Liver (tissue), 9 donors: ENCODE results near the gene KANSL1L. TPM values are rescaled to one million over a fixed set of nuclear protein-coding genes. Genes with fewer than 3 reads are reported as not detected.

Source experiments
- DNase-seq: peaks from one replicate; pipeline ENCODE4 v3.0.0-alpha.2; 2017; ENCODE audit warnings: low spot score
- H3K27ac ChIP-seq, 2 donors: one replicate each; pipeline ENCODE4 v1.7.0; 2013; ENCODE audit warnings: inconsistent platforms in 2 of 2, low read length in 2 of 2, control low read depth in 1 of 2, low read depth in 1 of 2, mild to moderate bottlenecking in 1 of 2
- H3K27me3 ChIP-seq, 4 donors: one replicate each; pipeline versions ENCODE4 v1.6.1 to v1.7.0; 2013; ENCODE audit warnings: low read length in 3 of 4, inconsistent platforms in 1 of 4, mild to moderate bottlenecking in 1 of 4, moderate library complexity in 1 of 4; ENCODE audit not compliant: control insufficient read depth in 4 of 4, insufficient read depth in 4 of 4
- H3K36me3 ChIP-seq, 4 donors: one replicate each; pipeline versions ENCODE4 v1.6.1 to v1.7.0; 2013; ENCODE audit warnings: low read length in 3 of 4, mild to moderate bottlenecking in 3 of 4, low read depth in 1 of 4, moderate library complexity in 1 of 4; ENCODE audit not compliant: control insufficient read depth in 4 of 4, insufficient read depth in 3 of 4
- H3K4me1 ChIP-seq, 4 donors: one replicate each; pipeline versions ENCODE4 v1.6.1 to v1.7.0; 2013; ENCODE audit warnings: low read length in 3 of 4, mild to moderate bottlenecking in 3 of 4, moderate library complexity in 1 of 4; ENCODE audit not compliant: control insufficient read depth in 4 of 4, insufficient read depth in 4 of 4
- H3K4me3 ChIP-seq, 3 donors: one replicate each; pipeline versions ENCODE4 v1.6.1 to v1.7.0; 2013; ENCODE audit warnings: low read length in 3 of 3, control low read depth in 1 of 3, low read depth in 1 of 3, mild to moderate bottlenecking in 1 of 3
- H3K9ac ChIP-seq, 2 donors: one replicate each; pipeline ENCODE4 v1.7.0; 2013; ENCODE audit warnings: low read length in 2 of 2, mild to moderate bottlenecking in 2 of 2, moderate library complexity in 2 of 2, control low read depth in 1 of 2, low read depth in 1 of 2
- H3K9me3 ChIP-seq, 4 donors: one replicate each; pipeline versions ENCODE4 v1.6.1 to v1.7.0; 2013; ENCODE audit warnings: low read length in 3 of 4; ENCODE audit not compliant: control insufficient read depth in 4 of 4
- EGR1 ChIP-seq, 2 donors: IDR thresholded peaks; 2 replicates each; pipeline ENCODE4 v1.6.1; 2016 to 2018; ENCODE audit warnings: antibody characterized with exemption in 2 of 2, low read depth in 2 of 2
- FOXA1 ChIP-seq: IDR thresholded peaks from 2 replicates; pipeline ENCODE4 v1.6.1; 2016; ENCODE audit warnings: antibody characterized with exemption
- FOXA2 ChIP-seq: IDR thresholded peaks from 2 replicates; pipeline ENCODE4 v1.6.1; 2016; ENCODE audit warnings: antibody characterized with exemption
- HNF4A ChIP-seq, 2 donors: conservative IDR thresholded peaks; 2 replicates each; pipeline ENCODE4 v1.6.1; 2016; ENCODE audit warnings: antibody characterized with exemption in 2 of 2, mild to moderate bottlenecking in 2 of 2
- HNF4G ChIP-seq: IDR thresholded peaks from 2 replicates; pipeline ENCODE4 v1.6.1; 2016; ENCODE audit warnings: antibody characterized with exemption
- JUND ChIP-seq, 2 donors: IDR thresholded peaks; 2 replicates each; pipeline ENCODE4 v1.6.1; 2016; ENCODE audit warnings: antibody characterized with exemption in 2 of 2
- RAD21 ChIP-seq, 2 donors: IDR thresholded peaks; 2 replicates each; pipeline ENCODE4 v1.6.1; 2016; ENCODE audit warnings: antibody characterized with exemption in 2 of 2, mild to moderate bottlenecking in 2 of 2
- RXRA ChIP-seq, 2 donors: IDR thresholded peaks; 2 replicates each; pipeline ENCODE4 v1.6.1; 2017 to 2018; ENCODE audit warnings: antibody characterized with exemption in 2 of 2, mild to moderate bottlenecking in 1 of 2
- SP1 ChIP-seq: IDR thresholded peaks from 2 replicates; pipeline ENCODE4 v1.6.1; 2018; ENCODE audit warnings: antibody characterized with exemption, mild to moderate bottlenecking
- TAF1 ChIP-seq: conservative IDR thresholded peaks from 2 replicates; pipeline ENCODE4 v1.6.1; 2016; ENCODE audit warnings: antibody characterized with exemption, mild to moderate bottlenecking
- YY1 ChIP-seq: IDR thresholded peaks from 2 replicates; pipeline ENCODE4 v1.6.1; 2016; ENCODE audit warnings: antibody characterized with exemption, mild to moderate bottlenecking
- WGBS: extraction: QIAGEN DNeasy Blood & Tissue Kit; methylation state at CpG from one replicate; pipeline ENCODE4 v1.1.7; 2013; 5-methylcytosine and 5-hydroxymethylcytosine counted together
- polyA plus RNA-seq, 2 donors: library from polyadenylated mRNA; stranded (reverse) in 1 of 2; unstranded in 1 of 2; fragments of 200-250 nt in 1 of 2; fragments of >200 nt in 1 of 2; fragmentation: Nextera tagmentation in 1 of 2; extraction: Ambion mirVana in 1 of 2; gene quantifications; one replicate each; pipeline versions ENCODE4 v1.2.1 to v1.2.3, GENCODE V29; 2013 to 2015
- total RNA-seq, 2 donors: library from RNA; depleted of rRNA; stranded (reverse); fragments of >200 nt; gene quantifications; one replicate each; pipeline ENCODE4 v1.2.3, GENCODE V29; 2014
- TF ChIP-seq, protein P1 (sequence below): IDR thresholded peaks from 2 replicates; pipeline ENCODE4 v1.6.1; 2016; ENCODE audit warnings: antibody characterized with exemption
- TF ChIP-seq, protein P2 (sequence below): IDR thresholded peaks from 2 replicates; pipeline ENCODE4 v1.6.1; 2016; ENCODE audit warnings: antibody characterized with exemption
- TF ChIP-seq, protein P3 (sequence below): fragments of 150-350 bp; IDR thresholded peaks from 2 replicates; pipeline ENCODE4 v1.5.1; 2017; ENCODE audit warnings: improper control_type of control experiment, low read depth, low read length; ENCODE audit not compliant: missing input control
- TF ChIP-seq, protein P4 (sequence below): IDR thresholded peaks from 2 replicates; pipeline ENCODE4 v1.6.1; 2016; ENCODE audit warnings: antibody characterized with exemption, mild to moderate bottlenecking
- donor health status: healthy.
- donor health status: healthy.
- donor health status: healthy.
- donor health status: healthy.
- donor health status: healthy.

The KANSL1L gene
- total and polyA plus RNA-seq, 4 donors = 2.1 to 31.6 (median 11.4) TPM

DNA sequence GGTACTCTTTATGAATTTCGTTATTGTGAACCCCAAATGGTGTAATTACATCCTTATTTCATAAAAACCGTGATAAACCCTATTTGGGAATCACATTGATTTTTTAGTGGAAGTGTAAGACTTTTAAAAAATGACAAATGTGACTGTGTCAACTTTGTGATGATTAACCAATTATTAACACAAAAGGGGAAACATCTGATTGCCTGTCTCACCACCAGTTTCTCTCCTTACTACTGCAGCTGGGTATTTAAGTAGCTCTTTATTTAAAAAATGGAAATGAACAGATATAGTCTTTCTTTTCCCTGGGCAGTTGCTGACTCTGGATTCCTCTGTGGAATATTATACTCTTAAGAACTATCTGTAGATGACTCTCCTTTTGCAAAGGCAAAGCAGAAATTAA is 180.4 kb downstream of the KANSL1L start:
- no peaks in the 10 kb centered on the region for H3K4me1 ChIP-seq
- no peak for DNase-seq
- no peak overlapping the region for H3K9ac ChIP-seq
- no peaks in the 10 kb centered on the region for H3K9me3 ChIP-seq
- H3K27me3 ChIP-seq = no peaks in the 10 kb centered on the region
- no peak for TF ChIP-seq HNF4A (conservative IDR thresholded peaks at IDR 0.05)
- no peak for TF ChIP-seq YY1
- TF ChIP-seq FOXA1 = no peak
- TF ChIP-seq RAD21 (IDR thresholded peaks at IDR 0.05) = no peak
- WGBS = 71% methylated on average over 2 of the region's 2 CpGs
- H3K4me3 ChIP-seq = no peak overlapping the region
- H3K36me3 ChIP-seq = no peaks in the 10 kb centered on the region
- H3K27ac ChIP-seq = no peak overlapping the region

DNA sequence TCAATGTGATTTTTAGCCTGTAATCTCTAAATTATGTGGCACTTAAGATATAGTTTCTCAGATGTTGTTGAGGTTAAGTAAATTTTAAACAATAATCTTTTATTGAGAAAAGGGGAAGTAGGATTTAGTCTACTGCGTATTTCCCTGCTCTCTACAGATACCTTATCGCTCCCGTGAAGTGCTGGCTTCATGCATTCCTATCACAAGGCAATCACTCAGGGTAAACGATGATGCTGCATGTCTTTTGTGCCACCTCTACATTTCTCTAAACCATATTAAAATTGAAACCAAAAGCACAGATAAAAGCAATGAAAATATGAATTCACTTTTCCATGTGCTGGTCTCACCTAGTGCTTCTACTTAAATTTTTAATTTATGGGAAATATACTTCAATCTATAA is 183.2 kb downstream of the KANSL1L start:
- no peak for DNase-seq
- WGBS = 53% methylated on average over 4 of the region's 4 CpGs
- no peaks in the 10 kb centered on the region for H3K9me3 ChIP-seq
- no peak overlapping the region for H3K4me3 ChIP-seq
- no peaks in the 10 kb centered on the region for H3K4me1 ChIP-seq
- no peaks in the 10 kb centered on the region for H3K36me3 ChIP-seq
- H3K9ac ChIP-seq = no peak overlapping the region
- no peaks in the 10 kb centered on the region for H3K27me3 ChIP-seq
- H3K27ac ChIP-seq = no peak overlapping the region
- TF ChIP-seq YY1 (no peak), FOXA2 (no peak), TAF1 (no peak), SP1 (no peak), EGR1 (IDR thresholded peaks at IDR 0.05; ENCODE audit: low read depth in 2 of 2) (no peak), FOXA1 (no peak), HNF4G (no peak), RAD21 (IDR thresholded peaks at IDR 0.05) (no peak), RXRA (IDR thresholded peaks at IDR 0.05) (no peak), JUND (IDR thresholded peaks at IDR 0.05) (no peak)
- TF ChIP-seq, protein P1, sequence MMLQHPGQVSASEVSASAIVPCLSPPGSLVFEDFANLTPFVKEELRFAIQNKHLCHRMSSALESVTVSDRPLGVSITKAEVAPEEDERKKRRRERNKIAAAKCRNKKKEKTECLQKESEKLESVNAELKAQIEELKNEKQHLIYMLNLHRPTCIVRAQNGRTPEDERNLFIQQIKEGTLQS = no peak
- TF ChIP-seq, protein P2, sequence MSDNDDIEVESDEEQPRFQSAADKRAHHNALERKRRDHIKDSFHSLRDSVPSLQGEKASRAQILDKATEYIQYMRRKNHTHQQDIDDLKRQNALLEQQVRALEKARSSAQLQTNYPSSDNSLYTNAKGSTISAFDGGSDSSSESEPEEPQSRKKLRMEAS = no peak
- TF ChIP-seq, protein P3, sequence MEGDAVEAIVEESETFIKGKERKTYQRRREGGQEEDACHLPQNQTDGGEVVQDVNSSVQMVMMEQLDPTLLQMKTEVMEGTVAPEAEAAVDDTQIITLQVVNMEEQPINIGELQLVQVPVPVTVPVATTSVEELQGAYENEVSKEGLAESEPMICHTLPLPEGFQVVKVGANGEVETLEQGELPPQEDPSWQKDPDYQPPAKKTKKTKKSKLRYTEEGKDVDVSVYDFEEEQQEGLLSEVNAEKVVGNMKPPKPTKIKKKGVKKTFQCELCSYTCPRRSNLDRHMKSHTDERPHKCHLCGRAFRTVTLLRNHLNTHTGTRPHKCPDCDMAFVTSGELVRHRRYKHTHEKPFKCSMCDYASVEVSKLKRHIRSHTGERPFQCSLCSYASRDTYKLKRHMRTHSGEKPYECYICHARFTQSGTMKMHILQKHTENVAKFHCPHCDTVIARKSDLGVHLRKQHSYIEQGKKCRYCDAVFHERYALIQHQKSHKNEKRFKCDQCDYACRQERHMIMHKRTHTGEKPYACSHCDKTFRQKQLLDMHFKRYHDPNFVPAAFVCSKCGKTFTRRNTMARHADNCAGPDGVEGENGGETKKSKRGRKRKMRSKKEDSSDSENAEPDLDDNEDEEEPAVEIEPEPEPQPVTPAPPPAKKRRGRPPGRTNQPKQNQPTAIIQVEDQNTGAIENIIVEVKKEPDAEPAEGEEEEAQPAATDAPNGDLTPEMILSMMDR = no peak
- TF ChIP-seq, protein P4, sequence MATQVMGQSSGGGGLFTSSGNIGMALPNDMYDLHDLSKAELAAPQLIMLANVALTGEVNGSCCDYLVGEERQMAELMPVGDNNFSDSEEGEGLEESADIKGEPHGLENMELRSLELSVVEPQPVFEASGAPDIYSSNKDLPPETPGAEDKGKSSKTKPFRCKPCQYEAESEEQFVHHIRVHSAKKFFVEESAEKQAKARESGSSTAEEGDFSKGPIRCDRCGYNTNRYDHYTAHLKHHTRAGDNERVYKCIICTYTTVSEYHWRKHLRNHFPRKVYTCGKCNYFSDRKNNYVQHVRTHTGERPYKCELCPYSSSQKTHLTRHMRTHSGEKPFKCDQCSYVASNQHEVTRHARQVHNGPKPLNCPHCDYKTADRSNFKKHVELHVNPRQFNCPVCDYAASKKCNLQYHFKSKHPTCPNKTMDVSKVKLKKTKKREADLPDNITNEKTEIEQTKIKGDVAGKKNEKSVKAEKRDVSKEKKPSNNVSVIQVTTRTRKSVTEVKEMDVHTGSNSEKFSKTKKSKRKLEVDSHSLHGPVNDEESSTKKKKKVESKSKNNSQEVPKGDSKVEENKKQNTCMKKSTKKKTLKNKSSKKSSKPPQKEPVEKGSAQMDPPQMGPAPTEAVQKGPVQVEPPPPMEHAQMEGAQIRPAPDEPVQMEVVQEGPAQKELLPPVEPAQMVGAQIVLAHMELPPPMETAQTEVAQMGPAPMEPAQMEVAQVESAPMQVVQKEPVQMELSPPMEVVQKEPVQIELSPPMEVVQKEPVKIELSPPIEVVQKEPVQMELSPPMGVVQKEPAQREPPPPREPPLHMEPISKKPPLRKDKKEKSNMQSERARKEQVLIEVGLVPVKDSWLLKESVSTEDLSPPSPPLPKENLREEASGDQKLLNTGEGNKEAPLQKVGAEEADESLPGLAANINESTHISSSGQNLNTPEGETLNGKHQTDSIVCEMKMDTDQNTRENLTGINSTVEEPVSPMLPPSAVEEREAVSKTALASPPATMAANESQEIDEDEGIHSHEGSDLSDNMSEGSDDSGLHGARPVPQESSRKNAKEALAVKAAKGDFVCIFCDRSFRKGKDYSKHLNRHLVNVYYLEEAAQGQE = no peak
